DND-41 (cell line): ENCODE results near the gene C10orf143.

Source experiments
- EZH2 ChIP-seq: IDR thresholded peaks from 3 replicates; pipeline ENCODE4 v1.6.1; 2012; ENCODE audit warnings: borderline replicate concordance, low read depth, mild to moderate bottlenecking, moderate library complexity, low read length, inconsistent platforms; ENCODE audit not compliant: severe bottlenecking
- TF ChIP-seq, protein P1 (sequence below): IDR thresholded peaks from 2 replicates; pipeline ENCODE4 v1.5.1; 2012; ENCODE audit warnings: borderline replicate concordance, low read length, moderate library complexity, mild to moderate bottlenecking; ENCODE audit not compliant: poor library complexity, severe bottlenecking; ENCODE audit errors: extremely low read depth

DNA sequence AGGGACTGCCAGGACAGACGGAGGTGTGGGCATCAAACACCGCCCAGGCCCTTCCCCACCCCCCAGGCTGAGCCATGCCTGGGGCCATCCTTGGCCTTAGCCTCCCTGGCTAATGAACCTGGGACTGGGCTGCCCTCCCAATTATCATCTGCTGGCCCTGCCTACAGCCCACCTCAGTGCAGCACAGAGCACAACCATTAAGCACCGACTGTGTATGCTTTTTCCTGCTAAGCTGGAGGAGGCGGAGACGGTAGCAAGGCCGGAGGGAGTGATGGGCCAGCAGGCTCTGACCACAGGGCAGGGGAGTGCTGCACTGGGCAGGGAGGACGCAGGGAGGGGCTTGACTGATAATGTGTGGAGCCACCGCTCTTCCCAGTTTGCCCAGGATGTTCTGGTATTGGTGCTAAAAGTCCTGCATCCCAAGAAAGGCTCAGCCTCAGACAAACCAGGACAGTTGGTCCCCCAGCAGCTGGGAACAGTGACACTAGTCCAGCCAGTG, 72.0 kb downstream of the C10orf143 start:
- TF ChIP-seq, protein P1, sequence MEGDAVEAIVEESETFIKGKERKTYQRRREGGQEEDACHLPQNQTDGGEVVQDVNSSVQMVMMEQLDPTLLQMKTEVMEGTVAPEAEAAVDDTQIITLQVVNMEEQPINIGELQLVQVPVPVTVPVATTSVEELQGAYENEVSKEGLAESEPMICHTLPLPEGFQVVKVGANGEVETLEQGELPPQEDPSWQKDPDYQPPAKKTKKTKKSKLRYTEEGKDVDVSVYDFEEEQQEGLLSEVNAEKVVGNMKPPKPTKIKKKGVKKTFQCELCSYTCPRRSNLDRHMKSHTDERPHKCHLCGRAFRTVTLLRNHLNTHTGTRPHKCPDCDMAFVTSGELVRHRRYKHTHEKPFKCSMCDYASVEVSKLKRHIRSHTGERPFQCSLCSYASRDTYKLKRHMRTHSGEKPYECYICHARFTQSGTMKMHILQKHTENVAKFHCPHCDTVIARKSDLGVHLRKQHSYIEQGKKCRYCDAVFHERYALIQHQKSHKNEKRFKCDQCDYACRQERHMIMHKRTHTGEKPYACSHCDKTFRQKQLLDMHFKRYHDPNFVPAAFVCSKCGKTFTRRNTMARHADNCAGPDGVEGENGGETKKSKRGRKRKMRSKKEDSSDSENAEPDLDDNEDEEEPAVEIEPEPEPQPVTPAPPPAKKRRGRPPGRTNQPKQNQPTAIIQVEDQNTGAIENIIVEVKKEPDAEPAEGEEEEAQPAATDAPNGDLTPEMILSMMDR = no peak
- TF ChIP-seq EZH2 = no peak
